ENCODE data around the gene EBF4. TPM values are rescaled to one million over a fixed set of nuclear protein-coding genes. Genes with fewer than 3 reads are reported as not detected.

Gene EBF4
- total RNA-seq, 2 donors from 2014 or later, result 2.0 to 2.3 TPM

GRCh38 chr20:2755451-2756055 lies 63.0 kb downstream of the EBF4 start:
- H3K36me3 Mint-ChIP-seq (ENCODE audit: low read depth), result no peaks in the 10 kb centered on the region
- no peak overlapping the region for H3K27ac Mint-ChIP-seq
- H3K4me1 Mint-ChIP-seq, result peaks cover 22% of the 10 kb centered on the region
- DNase-seq (no peak), ATAC-seq (no peak)
- H3K4me3 Mint-ChIP-seq, result no peak overlapping the region
- no peaks in the 10 kb centered on the region for H3K9me3 ChIP-seq (ENCODE audit: control insufficient read depth, low read length, poor library complexity, severe bottlenecking)
- H3K27me3 Mint-ChIP-seq, result peaks cover 26% of the 10 kb centered on the region

DNA sequence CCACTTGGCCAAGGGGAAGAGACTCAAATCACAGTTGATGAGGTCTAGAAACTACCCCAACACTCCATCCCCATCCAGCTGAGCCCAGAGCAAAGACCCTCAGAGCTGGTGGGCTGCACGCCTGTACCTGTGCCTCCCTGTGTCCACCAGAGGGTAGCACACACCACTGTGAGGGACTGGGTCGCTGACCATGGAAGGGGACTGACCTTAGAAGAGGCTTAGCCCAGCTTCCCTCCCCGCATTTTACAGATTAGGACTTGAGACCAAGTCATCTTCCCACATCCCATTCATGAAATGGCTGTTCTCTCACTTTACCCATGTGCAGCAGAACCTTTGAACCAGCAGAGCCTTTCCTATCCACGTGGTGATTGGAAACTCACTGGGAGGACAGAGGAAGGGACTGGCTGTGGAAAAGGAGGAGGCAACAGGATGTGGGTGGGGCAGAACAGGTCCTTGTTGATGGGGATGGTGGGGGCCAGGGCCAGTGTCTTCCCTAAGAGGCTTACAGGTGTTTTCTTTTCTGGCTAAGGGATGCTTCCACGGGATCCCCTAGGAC lies 63.6 kb downstream of the EBF4 start:
- no peak for ATAC-seq

GRCh38 chr20:2757001-2757400 lies 64.4 kb downstream of the EBF4 start:
- H3K27ac Mint-ChIP-seq, result no peak overlapping the region
- peak overlapping the region; percentile 12 for H3K4me3 Mint-ChIP-seq
- peaks cover 19% of the 10 kb centered on the region for H3K4me1 Mint-ChIP-seq
- no peak for DNase-seq
- peaks cover 33% of the 10 kb centered on the region for H3K27me3 Mint-ChIP-seq
- no peaks in the 10 kb centered on the region for H3K9me3 ChIP-seq (ENCODE audit: control insufficient read depth, low read length, poor library complexity, severe bottlenecking)
- ATAC-seq, result no peak
- peaks cover 4% of the 10 kb centered on the region for H3K36me3 Mint-ChIP-seq (ENCODE audit: low read depth)

More for the DNA sequence above, 63.6 kb downstream of the EBF4 start:
- peaks cover 4% of the 10 kb centered on the region for H3K36me3 Mint-ChIP-seq (ENCODE audit: low read depth)
- DNase-seq, result no peak
- H3K27me3 Mint-ChIP-seq, result peaks cover 31% of the 10 kb centered on the region
- no peak overlapping the region for H3K4me3 Mint-ChIP-seq
- peaks cover 19% of the 10 kb centered on the region for H3K4me1 Mint-ChIP-seq
- no peak overlapping the region for H3K27ac Mint-ChIP-seq
- H3K9me3 ChIP-seq (ENCODE audit: control insufficient read depth, low read length, poor library complexity, severe bottlenecking), result no peaks in the 10 kb centered on the region

DNA sequence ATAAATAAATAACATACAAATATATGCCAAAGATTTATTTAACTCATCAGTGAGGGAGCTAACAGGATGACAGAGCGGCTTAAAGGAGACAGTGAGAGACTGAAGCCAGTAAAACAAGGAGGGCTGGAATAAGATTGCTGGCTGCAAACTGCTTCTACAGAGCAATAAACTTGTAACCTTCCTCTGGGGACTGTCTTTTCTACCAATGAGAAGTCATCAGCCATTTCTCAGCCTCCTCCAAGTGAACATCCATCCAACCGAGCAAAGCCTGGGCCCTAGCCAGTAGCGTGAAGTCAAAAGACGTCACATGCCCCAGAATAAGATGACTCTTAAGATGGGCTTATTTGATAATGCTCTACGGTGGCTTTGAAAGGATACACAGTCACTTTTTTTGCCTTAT lies 65.4 kb downstream of the EBF4 start:
- no peak for ATAC-seq
- H3K4me3 Mint-ChIP-seq, result no peak overlapping the region
- peaks cover 16% of the 10 kb centered on the region for H3K4me1 Mint-ChIP-seq
- H3K27ac Mint-ChIP-seq, result no peak overlapping the region
- no peaks in the 10 kb centered on the region for H3K9me3 ChIP-seq (ENCODE audit: control insufficient read depth, low read length, poor library complexity, severe bottlenecking)
- H3K36me3 Mint-ChIP-seq (ENCODE audit: low read depth), result peaks cover 4% of the 10 kb centered on the region
- no peak for DNase-seq
- H3K27me3 Mint-ChIP-seq, result peaks cover 33% of the 10 kb centered on the region

GRCh38 chr20:2759143-2759542 lies 66.6 kb downstream of the EBF4 start:
- no peak for DNase-seq
- no peak overlapping the region for H3K27ac Mint-ChIP-seq
- peaks cover 4% of the 10 kb centered on the region for H3K36me3 Mint-ChIP-seq (ENCODE audit: low read depth)
- no peaks in the 10 kb centered on the region for H3K9me3 ChIP-seq (ENCODE audit: control insufficient read depth, low read length, poor library complexity, severe bottlenecking)
- peaks cover 27% of the 10 kb centered on the region for H3K27me3 Mint-ChIP-seq
- H3K4me1 Mint-ChIP-seq, result peaks cover 6% of the 10 kb centered on the region
- no peak for ATAC-seq
- H3K4me3 Mint-ChIP-seq, result no peak overlapping the region

- DNase-seq, result no peak
- H3K4me1 Mint-ChIP-seq, result peaks cover 5% of the 10 kb centered on the region
- ATAC-seq, result no peak
- H3K27me3 Mint-ChIP-seq, result peaks cover 27% of the 10 kb centered on the region
- H3K36me3 Mint-ChIP-seq (ENCODE audit: low read depth), result peaks cover 4% of the 10 kb centered on the region
- H3K9me3 ChIP-seq (ENCODE audit: control insufficient read depth, low read length, poor library complexity, severe bottlenecking), result no peaks in the 10 kb centered on the region
- no peak overlapping the region for H3K4me3 Mint-ChIP-seq
- H3K27ac Mint-ChIP-seq, result no peak overlapping the region
These were observed 67.2 kb downstream of the EBF4 start for GRCh38 chr20:2759603-2760296.

- no peak for ATAC-seq
- peaks cover 27% of the 10 kb centered on the region for H3K27me3 Mint-ChIP-seq
- no peak overlapping the region for H3K4me3 Mint-ChIP-seq
- no peak for DNase-seq
- no peaks in the 10 kb centered on the region for H3K9me3 ChIP-seq (ENCODE audit: control insufficient read depth, low read length, poor library complexity, severe bottlenecking)
- H3K27ac Mint-ChIP-seq, result no peak overlapping the region
- H3K36me3 Mint-ChIP-seq (ENCODE audit: low read depth), result peaks cover 4% of the 10 kb centered on the region
- peaks cover 5% of the 10 kb centered on the region for H3K4me1 Mint-ChIP-seq
These were observed 67.8 kb downstream of the EBF4 start for GRCh38 chr20:2760297-2760951.

DNA sequence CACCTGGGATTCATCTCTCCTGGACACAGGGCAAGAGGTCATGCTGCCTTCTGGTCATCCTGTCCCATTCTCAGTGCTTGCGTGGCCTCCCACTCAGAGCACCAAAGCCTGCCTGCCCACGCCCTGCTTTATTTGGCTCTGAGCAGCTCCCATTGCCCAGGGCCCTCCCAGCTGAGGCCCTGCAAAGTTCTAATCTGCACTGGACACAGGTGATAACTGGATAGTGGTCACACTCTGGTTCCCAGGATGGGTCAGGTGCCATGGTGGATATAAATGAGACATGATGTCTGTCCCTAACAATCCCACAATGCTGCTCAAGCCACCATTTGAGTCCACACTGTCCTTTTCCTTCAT lies 68.3 kb downstream of the EBF4 start:
- Mint-ChIP-seq H3K4me1 (peaks cover 5% of the 10 kb centered on the region), H3K27me3 (peaks cover 27% of the 10 kb centered on the region), H3K36me3 (ENCODE audit: low read depth) (peaks cover 4% of the 10 kb centered on the region), H3K4me3 (no peak overlapping the region), H3K27ac (no peak overlapping the region)
- ATAC-seq (no peak), DNase-seq (no peak)
- no peaks in the 10 kb centered on the region for H3K9me3 ChIP-seq (ENCODE audit: control insufficient read depth, low read length, poor library complexity, severe bottlenecking)

DNA sequence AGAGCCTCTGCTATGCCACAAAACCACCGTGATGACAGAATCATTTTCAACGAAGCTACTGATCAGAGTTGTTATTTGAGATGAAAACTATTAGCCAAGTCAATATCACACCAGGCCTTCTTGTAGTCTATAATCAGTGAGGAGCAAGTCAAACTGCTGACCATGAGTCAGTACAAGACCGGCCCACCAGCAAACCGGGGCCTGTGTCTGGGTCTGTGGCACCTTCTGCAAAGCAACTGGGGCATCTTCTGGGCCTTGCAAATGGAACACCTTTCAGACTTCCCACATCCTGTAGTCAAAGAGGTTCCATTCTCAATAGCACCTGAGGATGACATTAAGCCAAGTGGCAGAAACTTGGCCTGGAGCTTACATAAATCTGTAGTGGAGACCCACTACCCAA lies 69.3 kb downstream of the EBF4 start:
- Mint-ChIP-seq H3K27me3 (peaks cover 18% of the 10 kb centered on the region), H3K36me3 (ENCODE audit: low read depth) (peaks cover 4% of the 10 kb centered on the region), H3K4me3 (no peak overlapping the region), H3K27ac (no peak overlapping the region), H3K4me1 (peaks cover 2% of the 10 kb centered on the region)
- DNase-seq, result no peak
- no peaks in the 10 kb centered on the region for H3K9me3 ChIP-seq (ENCODE audit: control insufficient read depth, low read length, poor library complexity, severe bottlenecking)
- no peak for ATAC-seq

GRCh38 chr20:2762578-2763131 lies 70.1 kb downstream of the EBF4 start:
- no peaks in the 10 kb centered on the region for H3K9me3 ChIP-seq (ENCODE audit: control insufficient read depth, low read length, poor library complexity, severe bottlenecking)
- H3K4me3 Mint-ChIP-seq, result no peak overlapping the region
- H3K4me1 Mint-ChIP-seq, result peaks cover 2% of the 10 kb centered on the region
- H3K27ac Mint-ChIP-seq, result no peak overlapping the region
- DNase-seq, result no peak
- ATAC-seq, result no peak
- peaks cover 8% of the 10 kb centered on the region for H3K36me3 Mint-ChIP-seq (ENCODE audit: low read depth)
- H3K27me3 Mint-ChIP-seq, result peaks cover 24% of the 10 kb centered on the region

GRCh38 chr20:2763186-2763585 lies 70.6 kb downstream of the EBF4 start:
- no peak overlapping the region for H3K4me3 Mint-ChIP-seq
- peaks cover 8% of the 10 kb centered on the region for H3K36me3 Mint-ChIP-seq (ENCODE audit: low read depth)
- DNase-seq, result no peak
- H3K27ac Mint-ChIP-seq, result no peak overlapping the region
- no peak for ATAC-seq
- peaks cover 30% of the 10 kb centered on the region for H3K27me3 Mint-ChIP-seq
- H3K4me1 Mint-ChIP-seq, result peaks cover 2% of the 10 kb centered on the region
- H3K9me3 ChIP-seq (ENCODE audit: control insufficient read depth, low read length, poor library complexity, severe bottlenecking), result no peaks in the 10 kb centered on the region

- H3K27ac Mint-ChIP-seq, result no peak overlapping the region
- H3K4me1 Mint-ChIP-seq, result peaks cover 2% of the 10 kb centered on the region
- H3K4me3 Mint-ChIP-seq, result no peak overlapping the region
- H3K36me3 Mint-ChIP-seq (ENCODE audit: low read depth), result peaks cover 6% of the 10 kb centered on the region
- DNase-seq (no peak), ATAC-seq (no peak)
- peaks cover 29% of the 10 kb centered on the region for H3K27me3 Mint-ChIP-seq
- H3K9me3 ChIP-seq (ENCODE audit: control insufficient read depth, low read length, poor library complexity, severe bottlenecking), result no peaks in the 10 kb centered on the region
These were observed 75.4 kb downstream of the EBF4 start for GRCh38 chr20:2767768-2768631.

DNA sequence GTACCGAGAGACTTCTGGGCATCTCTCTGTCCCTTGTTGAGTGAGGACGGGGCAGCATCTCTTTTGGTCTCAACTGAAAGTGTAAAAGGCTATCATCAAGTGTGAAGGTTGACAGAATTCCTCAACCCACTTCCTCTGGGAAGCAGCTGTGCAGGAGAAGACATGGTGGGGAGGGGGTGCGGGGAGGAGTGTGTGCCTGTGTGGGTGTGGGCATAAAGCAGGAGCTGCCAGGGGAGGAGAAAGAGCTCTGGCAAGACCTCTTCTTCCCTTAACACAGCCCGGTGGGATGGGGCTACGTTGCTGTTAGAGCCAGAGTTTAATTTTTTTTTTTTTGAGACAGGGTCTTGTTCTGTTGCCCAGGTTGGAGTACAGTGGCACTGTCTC lies 76.0 kb downstream of the EBF4 start:
- Mint-ChIP-seq H3K36me3 (ENCODE audit: low read depth) (peaks cover 6% of the 10 kb centered on the region), H3K27ac (no peak overlapping the region), H3K27me3 (peaks cover 29% of the 10 kb centered on the region), H3K4me1 (peaks cover 2% of the 10 kb centered on the region), H3K4me3 (no peak overlapping the region)
- H3K9me3 ChIP-seq (ENCODE audit: control insufficient read depth, low read length, poor library complexity, severe bottlenecking), result no peaks in the 10 kb centered on the region
- ATAC-seq, result no peak
- no peak for DNase-seq
